ENCODE results near the gene RSU1. TPM values are rescaled to one million over a fixed set of nuclear protein-coding genes. Genes with fewer than 3 reads are reported as not detected.

RSU1 gene
- total RNA-seq, 1 experiment from 2014 or later = 54.4 TPM

- intact Hi-C loops (cut with micrococcal nuclease) = loop anchor here (10.0 kb wide), 1 partner anchor 904 kb away; no protein-coding TSS in a partner anchor
- Mint-ChIP-seq H3K36me3 (ENCODE audit: insufficient read depth, unreplicated experiment) (peaks cover 5% of the 10 kb centered on the region), H3K27me3 (ENCODE audit: insufficient read depth, unreplicated experiment) (no peaks in the 10 kb centered on the region), H3K4me3 (ENCODE audit: unreplicated experiment) (no peak overlapping the region), H3K9me3 (ENCODE audit: unreplicated experiment) (no peaks in the 10 kb centered on the region), H3K27ac (ENCODE audit: low read depth, unreplicated experiment) (no peak overlapping the region), H3K4me1 (ENCODE audit: insufficient read depth, unreplicated experiment) (no peaks in the 10 kb centered on the region)
- peak; percentile 49 for TF ChIP-seq CTCF (IDR thresholded peaks at IDR 0.05; ENCODE audit: unreplicated experiment)
- DNase-seq (ENCODE audit: unreplicated experiment) = peak; percentile 55
- BruUV-seq (replicated peaks) = no TSS peak
- ChIA-PET CTCF (interaction anchor here (0.6 to 1.0 kb wide), 4 partner anchors 18 to 929 kb away, joined by 3 to 5 read pairs (median 3); no protein-coding TSS in a partner anchor), POLR2A (interaction anchor here (1.1 kb wide), 1 partner anchor 12 kb away, joined by 3 read pairs; no protein-coding TSS in a partner anchor)
These were observed 8.0 kb downstream of the RSU1 start for GRCh38 chr10:16809074-16809718.

- H3K27ac Mint-ChIP-seq (ENCODE audit: low read depth, unreplicated experiment) = no peak overlapping the region
- ChIA-PET POLR2A (no interaction called here), CTCF (interaction anchor here (1.0 kb wide), 2 partner anchors 10 to 24 kb away, joined by 3 to 7 read pairs; no protein-coding TSS in a partner anchor)
- H3K27me3 Mint-ChIP-seq (ENCODE audit: insufficient read depth, unreplicated experiment) = no peaks in the 10 kb centered on the region
- no TSS peak for BruUV-seq (replicated peaks)
- no peak overlapping the region for H3K4me3 Mint-ChIP-seq (ENCODE audit: unreplicated experiment)
- H3K36me3 Mint-ChIP-seq (ENCODE audit: insufficient read depth, unreplicated experiment) = no peaks in the 10 kb centered on the region
- DNase-seq (ENCODE audit: unreplicated experiment) = no peak
- no peaks in the 10 kb centered on the region for H3K9me3 Mint-ChIP-seq (ENCODE audit: unreplicated experiment)
- intact Hi-C loops (cut with micrococcal nuclease) = loop anchor here (10.0 kb wide), 1 partner anchor 899 kb away; no protein-coding TSS in a partner anchor
- no peaks in the 10 kb centered on the region for H3K4me1 Mint-ChIP-seq (ENCODE audit: insufficient read depth, unreplicated experiment)
- TF ChIP-seq CTCF (IDR thresholded peaks at IDR 0.05; ENCODE audit: unreplicated experiment) = no peak
These were observed 13.1 kb downstream of the RSU1 start for GRCh38 chr10:16804123-16804522.

GRCh38 chr10:16803464-16803863, 13.8 kb downstream of the RSU1 start:
- H3K36me3 Mint-ChIP-seq (ENCODE audit: insufficient read depth, unreplicated experiment) = no peaks in the 10 kb centered on the region
- no peak for TF ChIP-seq CTCF (IDR thresholded peaks at IDR 0.05; ENCODE audit: unreplicated experiment)
- no TSS peak for BruUV-seq (replicated peaks)

GRCh38 chr10:16799621-16800020, 17.6 kb downstream of the RSU1 start:
- Mint-ChIP-seq H3K4me3 (ENCODE audit: unreplicated experiment) (no peak overlapping the region), H3K27ac (ENCODE audit: low read depth, unreplicated experiment) (no peak overlapping the region), H3K4me1 (ENCODE audit: insufficient read depth, unreplicated experiment) (no peaks in the 10 kb centered on the region), H3K27me3 (ENCODE audit: insufficient read depth, unreplicated experiment) (no peaks in the 10 kb centered on the region), H3K9me3 (ENCODE audit: unreplicated experiment) (no peaks in the 10 kb centered on the region), H3K36me3 (ENCODE audit: insufficient read depth, unreplicated experiment) (no peaks in the 10 kb centered on the region)
- intact Hi-C loops (cut with micrococcal nuclease) = loop anchor here (10.0 kb wide), 1 partner anchor 895 kb away; no protein-coding TSS in a partner anchor
- no TSS peak for BruUV-seq (replicated peaks)
- no peak for DNase-seq (ENCODE audit: unreplicated experiment)
- TF ChIP-seq CTCF (IDR thresholded peaks at IDR 0.05; ENCODE audit: unreplicated experiment) = no peak
- CTCF ChIA-PET = no interaction called here
- POLR2A ChIA-PET = no interaction called here

More at GRCh38 chr10:16803464-16803863, 13.8 kb downstream of the RSU1 start:
- Mint-ChIP-seq H3K4me3 (ENCODE audit: unreplicated experiment) (no peak overlapping the region), H3K27ac (ENCODE audit: low read depth, unreplicated experiment) (no peak overlapping the region), H3K9me3 (ENCODE audit: unreplicated experiment) (no peaks in the 10 kb centered on the region), H3K27me3 (ENCODE audit: insufficient read depth, unreplicated experiment) (no peaks in the 10 kb centered on the region), H3K4me1 (ENCODE audit: insufficient read depth, unreplicated experiment) (no peaks in the 10 kb centered on the region)
- DNase-seq (ENCODE audit: unreplicated experiment) = no peak
- intact Hi-C loops (cut with micrococcal nuclease) = loop anchor here (10.0 kb wide), 1 partner anchor 899 kb away; no protein-coding TSS in a partner anchor
- ChIA-PET CTCF (interaction anchor here (0.6 to 1.0 kb wide), 3 partner anchors 9 to 455 kb away, joined by 3 to 7 read pairs (median 3); no protein-coding TSS in a partner anchor), POLR2A (interaction anchor here (0.6 kb wide), 1 partner anchor 943 kb away, joined by 3 read pairs; the partner anchor contains the start of gene MINDY3)
